Right lobe of liver (tissue), 4 donors: ENCODE data around the gene GABRG3.

Experiments used
- POLR2A ChIP-seq: fragments of 450-650 bp; IDR thresholded peaks from one replicate; pipeline ENCODE4 v1.6.1; 2017; ENCODE audit warnings: antibody characterized with exemption, mild to moderate bottlenecking
- TF ChIP-seq, protein P1 (sequence below), 4 donors: fragments of 200-600 bp in 3 of 4; fragments of 450-650 bp in 1 of 4; IDR thresholded peaks; one replicate each; pipeline versions ENCODE4 v1.5.1 to v1.8.0; 2016 to 2022; ENCODE audit warnings: antibody characterized with exemption in 4 of 4, mild to moderate bottlenecking in 2 of 4
- donor health status: DM: no; HTN: no; CAD: no.
- donor health status: DM: no; HTN: no; CAD: no.
- donor health status: DM: no; HTN: yes; CAD: no.

- TF ChIP-seq, protein P1, sequence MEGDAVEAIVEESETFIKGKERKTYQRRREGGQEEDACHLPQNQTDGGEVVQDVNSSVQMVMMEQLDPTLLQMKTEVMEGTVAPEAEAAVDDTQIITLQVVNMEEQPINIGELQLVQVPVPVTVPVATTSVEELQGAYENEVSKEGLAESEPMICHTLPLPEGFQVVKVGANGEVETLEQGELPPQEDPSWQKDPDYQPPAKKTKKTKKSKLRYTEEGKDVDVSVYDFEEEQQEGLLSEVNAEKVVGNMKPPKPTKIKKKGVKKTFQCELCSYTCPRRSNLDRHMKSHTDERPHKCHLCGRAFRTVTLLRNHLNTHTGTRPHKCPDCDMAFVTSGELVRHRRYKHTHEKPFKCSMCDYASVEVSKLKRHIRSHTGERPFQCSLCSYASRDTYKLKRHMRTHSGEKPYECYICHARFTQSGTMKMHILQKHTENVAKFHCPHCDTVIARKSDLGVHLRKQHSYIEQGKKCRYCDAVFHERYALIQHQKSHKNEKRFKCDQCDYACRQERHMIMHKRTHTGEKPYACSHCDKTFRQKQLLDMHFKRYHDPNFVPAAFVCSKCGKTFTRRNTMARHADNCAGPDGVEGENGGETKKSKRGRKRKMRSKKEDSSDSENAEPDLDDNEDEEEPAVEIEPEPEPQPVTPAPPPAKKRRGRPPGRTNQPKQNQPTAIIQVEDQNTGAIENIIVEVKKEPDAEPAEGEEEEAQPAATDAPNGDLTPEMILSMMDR (IDR thresholded peaks at IDR 0.05) = no peak
- TF ChIP-seq POLR2A = no peak
Measured at GRCh38 chr15:27500206-27500605, 529.2 kb downstream of the GABRG3 start.
